Central memory CD4-positive, alpha-beta T cell (primary cell): Measurements from ENCODE around the gene CFAP73.

Experiments used
- DNase-seq: peaks from one replicate; pipeline ENCODE4 v3.0.0; 2022

The CFAP73 gene

DNA sequence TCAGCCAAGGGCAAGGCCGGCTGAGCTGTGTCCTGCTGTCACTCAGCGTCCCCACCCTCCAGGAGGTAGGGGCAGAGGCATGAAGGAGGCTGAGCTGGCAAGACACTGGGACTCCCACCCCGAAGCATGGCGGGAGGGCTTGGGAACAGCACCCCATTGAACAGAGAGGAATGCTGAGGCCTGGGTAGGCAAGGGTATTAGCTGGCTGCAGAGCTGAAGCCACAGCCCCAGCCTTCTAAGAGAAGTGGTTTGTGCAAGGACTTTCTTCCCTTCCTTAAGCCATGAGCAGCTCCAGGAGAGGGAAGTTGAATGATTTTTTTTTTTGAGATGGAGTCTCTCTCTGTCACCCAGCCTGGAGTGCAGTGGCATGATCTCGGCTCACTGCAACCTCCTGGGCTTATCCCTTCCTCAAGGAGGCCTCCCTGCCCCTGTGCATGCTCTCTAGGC, 6.6 kb upstream of the CFAP73 start:
- no peak for DNase-seq

DNA sequence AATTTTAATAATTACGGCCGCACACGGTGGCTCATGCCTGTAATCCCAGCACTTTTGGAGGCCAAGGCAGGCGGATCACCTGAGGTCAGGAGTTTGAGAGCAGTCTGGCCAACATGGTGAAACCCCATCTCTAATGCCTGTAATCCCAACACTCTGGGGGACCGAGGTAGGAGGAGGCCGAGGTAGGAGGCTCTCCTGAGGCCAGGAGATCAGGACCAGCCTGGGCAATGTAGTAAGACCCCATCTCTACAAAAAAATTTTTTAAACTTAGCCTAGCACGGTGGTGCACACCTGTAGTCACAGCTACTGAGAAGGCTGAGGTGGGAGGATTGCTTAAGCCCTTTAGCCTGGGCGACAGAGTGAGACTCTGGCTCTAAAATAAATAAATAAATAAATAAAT, 5.6 kb upstream of the CFAP73 start:
- no peak for DNase-seq

DNA sequence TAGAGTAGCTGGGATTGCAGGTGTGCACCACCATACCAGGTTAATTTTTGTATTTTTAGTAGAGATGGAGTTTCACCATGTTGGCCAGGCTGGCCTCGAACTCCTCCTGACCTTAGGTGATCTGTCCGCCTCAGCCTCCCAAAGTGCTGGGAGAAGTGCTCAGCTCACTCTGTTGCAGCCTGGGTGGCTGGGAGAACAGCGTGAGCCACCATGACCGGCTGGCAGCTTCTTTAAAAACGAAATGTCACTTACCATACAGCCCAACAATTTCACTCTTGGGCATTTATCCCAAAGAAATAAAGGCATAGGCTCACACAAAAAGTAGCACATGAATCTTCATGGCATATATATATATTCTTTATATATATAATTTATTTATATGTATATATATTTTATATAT, 4.7 kb upstream of the CFAP73 start:
- DNase-seq, result no peak

GRCh38 chr12:113145720-113146551, 3.6 kb upstream of the CFAP73 start:
- no peak for DNase-seq

DNA sequence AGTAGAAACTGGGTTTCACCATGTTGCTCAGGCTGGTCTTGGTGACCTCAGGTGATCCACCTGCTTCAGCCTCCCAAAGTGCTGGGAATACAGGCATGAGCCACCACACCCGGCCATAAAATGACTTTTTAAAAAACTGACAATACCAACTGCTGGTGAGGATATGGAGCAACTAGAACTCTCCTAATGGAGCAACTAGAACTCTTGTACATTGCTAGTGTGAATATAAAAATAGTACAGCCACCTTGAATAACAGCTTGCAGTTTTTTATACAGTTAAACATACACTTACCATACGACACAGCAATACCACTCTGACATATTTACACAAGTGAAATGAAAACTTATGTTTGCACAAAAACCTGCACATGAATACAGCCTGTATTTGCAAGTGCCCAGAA, 2.5 kb upstream of the CFAP73 start:
- no peak for DNase-seq

- DNase-seq, result no peak
Observed at GRCh38 chr12:113151655-113152054, 2.1 kb downstream of the CFAP73 start.

DNA sequence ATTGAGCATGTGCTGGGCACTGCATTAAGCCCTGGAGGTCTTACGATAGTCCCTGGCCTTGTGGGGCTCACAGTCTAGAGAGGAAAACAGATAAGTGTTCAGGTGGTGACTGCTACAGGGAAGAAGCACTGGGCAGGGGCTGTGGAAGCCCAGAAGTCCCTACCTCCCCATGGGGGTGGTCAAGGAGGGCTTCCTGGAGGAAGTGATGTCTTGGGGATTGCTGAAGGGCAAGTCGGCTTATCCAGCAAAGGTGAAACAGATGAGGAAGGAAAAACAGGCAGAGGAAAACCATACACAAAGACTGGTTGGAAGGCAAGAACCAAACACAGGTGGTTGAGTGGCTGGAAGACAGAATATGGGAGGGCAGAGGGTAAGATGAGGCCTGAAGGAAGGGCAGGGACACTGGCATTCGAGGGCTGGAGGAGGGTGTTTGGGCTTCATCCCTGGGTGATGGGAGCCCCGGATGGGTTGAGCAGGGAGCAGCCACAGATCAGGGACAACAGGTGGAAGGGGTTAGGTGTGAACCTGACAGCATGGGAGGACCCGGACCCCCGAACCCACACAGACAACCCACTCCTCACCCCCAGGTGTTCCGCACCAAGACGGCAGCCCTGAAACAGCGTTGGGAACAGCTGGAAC, 2.8 kb downstream of the CFAP73 start:
- no peak for DNase-seq

- peak; percentile 75 for DNase-seq
Observed at GRCh38 chr12:113152835-113153814, 3.6 kb downstream of the CFAP73 start.

DNA sequence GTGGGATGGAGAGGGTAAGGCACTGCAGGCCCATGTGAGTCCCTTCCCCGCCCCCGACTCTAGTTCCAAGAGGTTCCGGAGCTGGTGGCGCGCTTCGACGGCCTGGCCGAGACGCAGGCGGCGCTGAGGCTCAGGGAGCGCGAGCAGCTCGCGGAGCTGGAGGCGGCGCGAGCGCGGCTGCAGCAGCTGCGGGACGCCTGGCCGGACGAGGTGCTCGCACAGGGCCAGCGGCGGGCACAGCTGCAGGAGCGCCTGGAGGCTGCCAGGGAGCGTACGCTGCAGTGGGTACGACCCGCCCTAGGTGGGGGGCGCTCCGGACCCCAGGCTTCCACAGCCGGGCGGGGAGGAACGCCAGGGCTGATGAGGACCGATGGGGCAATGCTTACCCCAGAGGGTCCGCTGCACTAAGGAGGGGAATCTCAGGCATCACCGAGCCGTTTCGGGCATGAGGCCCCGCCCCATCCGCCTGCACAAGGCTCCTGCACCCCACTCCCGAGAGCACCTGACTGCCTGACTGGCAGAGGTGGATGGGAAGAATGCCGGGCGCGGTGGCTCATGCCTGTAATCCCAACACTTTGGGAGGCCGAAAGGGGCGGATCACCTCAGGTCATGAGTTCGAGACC, 4.9 kb downstream of the CFAP73 start:
- no peak for DNase-seq

DNA sequence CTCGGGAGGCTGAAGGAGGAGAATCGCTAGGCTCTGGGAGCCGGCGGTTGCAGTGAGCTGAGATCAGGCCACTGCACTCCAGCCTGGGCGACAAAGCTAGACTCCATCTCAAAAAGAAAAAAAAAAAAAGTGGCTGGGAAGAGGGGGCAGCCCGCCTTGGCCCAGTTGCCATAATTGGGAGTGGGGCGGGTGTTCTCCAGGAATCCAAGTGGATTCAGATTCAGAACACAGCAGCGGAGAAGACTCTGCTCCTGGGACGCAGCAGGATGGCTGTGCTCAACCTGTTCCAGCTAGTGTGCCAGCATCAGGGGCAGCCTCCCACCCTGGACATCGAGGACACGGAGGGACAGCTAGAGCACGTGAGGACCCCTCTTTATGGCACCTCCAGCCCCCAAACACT, 5.5 kb downstream of the CFAP73 start:
- no peak for DNase-seq

- DNase-seq, result no peak
Observed at GRCh38 chr12:113155646-113156045, 6.1 kb downstream of the CFAP73 start.

DNA sequence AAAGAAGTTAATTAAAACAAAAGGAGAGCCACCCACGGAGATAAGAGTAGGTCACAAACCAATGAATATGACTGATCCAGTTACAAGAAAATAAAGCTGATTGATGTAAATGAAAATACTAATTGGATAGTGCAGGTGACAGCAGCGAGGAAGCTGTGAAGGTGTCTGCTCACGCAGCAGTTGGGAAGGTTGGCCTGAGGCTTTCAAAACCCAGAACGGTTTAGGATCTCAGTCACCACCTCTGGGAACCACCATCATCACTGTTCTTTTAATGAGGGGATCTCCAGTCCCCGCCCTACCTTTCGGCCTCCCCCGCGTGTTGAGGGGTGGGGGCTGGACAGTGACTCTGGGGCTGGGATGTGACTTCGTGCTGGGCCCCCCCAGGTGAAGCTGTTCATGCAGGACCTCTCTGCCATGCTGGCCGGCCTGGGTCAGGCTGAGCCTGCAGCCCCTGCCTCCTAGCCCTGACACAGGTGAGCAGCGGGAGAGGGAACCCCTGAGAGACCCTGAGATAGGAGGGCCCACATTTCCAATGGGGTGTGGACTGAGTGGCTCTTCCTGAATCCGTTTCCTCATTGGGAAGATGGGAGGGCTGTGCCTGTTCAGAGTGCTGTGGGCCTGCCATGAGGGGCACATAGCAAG, 7.8 kb downstream of the CFAP73 start:
- no peak for DNase-seq

DNA sequence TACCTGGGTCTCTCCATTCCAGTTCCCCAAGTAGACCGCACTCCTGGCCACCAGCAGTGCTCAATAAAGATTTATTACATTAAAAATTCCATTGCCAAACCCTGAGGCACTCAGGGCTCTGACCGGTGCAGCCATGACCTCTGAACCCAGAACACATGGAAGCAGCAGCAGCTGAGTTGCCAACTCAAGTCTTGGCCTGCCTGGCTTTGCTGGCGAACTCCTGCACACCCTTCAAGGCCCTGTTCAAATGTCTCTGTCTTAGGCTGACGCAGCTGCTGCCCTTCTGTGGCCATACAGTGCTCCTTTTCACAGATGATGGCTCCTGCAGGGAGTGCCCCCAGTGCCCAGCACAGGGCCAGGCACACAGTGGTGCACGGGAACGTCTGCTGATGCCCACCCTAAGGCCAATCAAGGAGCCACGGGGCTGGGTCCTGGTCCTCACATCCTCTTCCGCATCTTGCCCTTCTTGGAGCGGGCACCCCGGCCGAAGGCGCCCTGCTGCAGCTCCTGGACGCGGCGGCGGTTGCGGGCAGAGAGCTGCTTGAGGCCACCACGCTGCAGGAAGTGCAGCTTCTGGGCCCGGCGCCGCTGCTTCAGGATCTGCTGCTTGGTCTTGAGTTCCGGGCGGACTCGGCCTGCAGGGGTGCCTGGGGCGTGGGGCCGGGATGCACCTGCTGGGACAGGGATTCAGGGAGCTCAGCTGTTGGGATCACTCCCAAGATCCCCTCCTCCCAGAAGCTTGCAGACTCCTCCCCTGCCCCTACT, 9.1 kb downstream of the CFAP73 start:
- no peak for DNase-seq

DNA sequence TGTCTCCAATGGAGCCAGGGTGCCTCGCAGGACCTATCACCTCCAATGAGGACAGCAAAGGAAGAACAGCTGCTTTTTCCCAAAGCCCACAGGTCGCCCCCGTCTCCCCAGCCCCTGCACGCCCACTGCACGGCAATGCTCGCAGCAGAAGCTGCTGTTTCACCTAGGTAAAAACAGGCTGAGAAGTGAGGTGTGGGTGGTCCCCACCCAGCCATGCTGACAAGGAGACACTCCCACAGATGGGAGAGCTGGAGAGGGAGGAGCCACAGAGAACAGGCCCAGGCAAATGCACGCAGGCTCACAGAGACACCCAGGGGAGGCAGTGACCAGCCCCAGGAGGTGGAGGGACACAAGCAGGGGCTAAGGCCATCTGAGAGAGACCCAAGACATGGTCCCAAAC, 10.4 kb downstream of the CFAP73 start:
- no peak for DNase-seq

GRCh38 chr12:113161415-113162016, 12.0 kb downstream of the CFAP73 start:
- no peak for DNase-seq

GRCh38 chr12:113162102-113163029, 12.8 kb downstream of the CFAP73 start:
- no peak for DNase-seq

DNA sequence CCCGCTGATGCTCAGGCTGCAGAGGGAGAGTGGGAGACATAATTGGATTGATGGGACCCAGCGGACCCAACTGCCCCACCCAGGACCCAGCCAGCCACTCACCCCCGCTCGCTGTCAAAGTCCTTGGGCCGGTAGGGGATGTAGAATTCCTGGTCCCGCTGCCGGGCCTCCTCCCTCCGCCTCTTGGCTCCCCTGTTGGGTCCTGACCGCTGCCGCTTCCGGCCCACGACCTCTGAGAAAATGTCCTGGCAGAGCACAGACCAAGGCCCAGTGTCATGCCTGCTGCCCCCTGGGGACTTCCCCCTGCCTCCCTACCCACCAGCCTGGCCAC, 13.5 kb downstream of the CFAP73 start:
- no peak for DNase-seq

GRCh38 chr12:113164014-113164413, 14.5 kb downstream of the CFAP73 start:
- no peak for DNase-seq

GRCh38 chr12:113165521-113166450, 16.3 kb downstream of the CFAP73 start:
- no peak for DNase-seq
